ENCODE results near the gene SCAF4.
"Not testable (repeated sequence)": the region's sequence is repeated elsewhere in the genome, so short reads cannot be mapped to it uniquely, and the experiment has no call there.

The SCAF4 gene

DNA sequence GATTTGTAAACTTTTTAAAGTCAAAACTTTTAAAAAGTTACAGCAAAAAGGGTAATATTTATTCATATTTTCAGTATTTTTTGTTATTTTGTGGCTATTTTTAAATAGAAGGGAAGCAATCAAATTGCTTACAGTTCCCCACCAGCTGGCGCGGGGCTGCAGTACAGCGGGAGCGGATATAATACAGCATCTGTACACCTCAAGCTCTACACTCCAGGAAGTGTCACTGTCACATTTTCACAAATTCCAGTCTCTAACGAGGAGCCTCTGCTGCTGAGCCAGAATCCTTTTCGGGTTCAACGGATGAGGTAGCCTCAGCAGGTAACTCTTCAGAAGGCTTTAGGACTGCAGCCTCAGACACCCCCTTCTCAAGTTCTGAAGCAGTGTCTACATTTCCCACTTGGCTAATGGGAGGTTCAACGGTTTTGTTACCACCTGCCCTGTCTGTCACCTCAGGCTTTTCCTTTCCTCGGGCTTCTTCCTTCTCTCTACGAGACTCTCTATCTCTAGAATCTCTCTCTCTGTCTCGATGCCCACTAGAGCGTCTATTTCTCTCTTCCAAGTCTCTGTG, 60.7 kb downstream of the SCAF4 start:
- no peak for DNase-seq (ENCODE audit: low read depth in 2 of 3, low spot score in 2 of 3)

DNA sequence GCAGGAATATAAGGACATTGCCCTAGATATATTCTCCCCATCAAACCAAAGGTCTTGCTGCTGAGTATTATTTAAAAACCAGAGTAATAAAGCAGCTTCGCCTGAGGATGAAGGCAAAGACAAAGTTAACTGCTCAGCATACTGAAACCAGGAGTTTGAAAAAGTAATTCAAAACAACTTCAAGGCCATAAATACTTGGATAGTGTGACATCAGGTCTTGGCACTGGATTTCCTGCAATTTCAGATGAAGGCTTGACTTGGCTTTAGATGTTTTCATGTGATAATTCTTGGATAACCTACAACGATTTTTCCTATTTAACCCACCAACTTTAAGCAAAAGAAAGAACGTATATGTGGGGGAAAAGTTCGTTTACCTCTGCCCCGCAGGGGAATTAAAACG, 61.8 kb downstream of the SCAF4 start:
- no peak for DNase-seq (ENCODE audit: low read depth in 2 of 3, low spot score in 2 of 3)

GRCh38 chr21:31668651-31669491, 63.0 kb downstream of the SCAF4 start:
- DNase-seq (ENCODE audit: low read depth in 2 of 3, low spot score in 2 of 3) = no peak

GRCh38 chr21:31667639-31668038, 64.3 kb downstream of the SCAF4 start:
- no peak for DNase-seq (ENCODE audit: low read depth in 2 of 3, low spot score in 2 of 3)

DNA sequence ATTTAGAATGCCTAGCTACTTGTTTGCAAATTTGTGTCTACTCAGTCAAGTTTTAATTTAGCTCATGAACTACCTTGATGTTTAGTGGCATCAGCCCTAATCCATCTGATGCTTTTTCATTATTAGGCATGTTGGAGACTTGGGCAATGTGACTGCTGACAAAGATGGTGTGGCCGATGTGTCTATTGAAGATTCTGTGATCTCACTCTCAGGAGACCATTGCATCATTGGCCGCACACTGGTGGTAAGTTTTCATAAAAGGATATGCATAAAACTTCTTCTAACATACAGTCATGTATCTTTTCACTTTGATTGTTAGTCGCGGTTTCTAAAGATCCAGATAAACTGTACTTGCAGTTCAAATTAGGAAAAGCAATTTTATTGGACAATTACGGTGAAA, 64.8 kb downstream of the SCAF4 start:
- DNase-seq (ENCODE audit: low read depth in 2 of 3, low spot score in 2 of 3) = no peak

DNA sequence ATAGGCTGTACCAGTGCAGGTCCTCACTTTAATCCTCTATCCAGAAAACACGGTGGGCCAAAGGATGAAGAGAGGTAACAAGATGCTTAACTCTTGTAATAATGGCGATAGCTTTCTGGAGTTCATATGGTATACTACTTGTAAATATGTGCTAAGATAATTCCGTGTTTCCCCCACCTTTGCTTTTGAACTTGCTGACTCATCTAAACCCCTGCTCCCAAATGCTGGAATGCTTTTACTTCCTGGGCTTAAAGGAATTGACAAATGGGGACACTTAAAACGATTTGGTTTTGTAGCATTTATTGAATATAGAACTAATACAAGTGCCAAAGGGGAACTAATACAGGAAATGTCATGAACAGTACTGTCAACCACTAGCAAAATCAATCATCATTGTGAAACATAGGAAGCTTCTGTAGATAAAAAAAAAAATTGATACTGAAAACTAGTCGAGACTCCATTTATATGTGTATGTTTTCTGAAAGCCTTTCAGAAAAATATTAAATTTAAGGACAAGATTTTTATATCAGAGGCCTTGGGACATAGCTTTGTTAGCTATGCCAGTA, 65.4 kb downstream of the SCAF4 start:
- no peak for DNase-seq (ENCODE audit: low read depth in 2 of 3, low spot score in 2 of 3)

DNA sequence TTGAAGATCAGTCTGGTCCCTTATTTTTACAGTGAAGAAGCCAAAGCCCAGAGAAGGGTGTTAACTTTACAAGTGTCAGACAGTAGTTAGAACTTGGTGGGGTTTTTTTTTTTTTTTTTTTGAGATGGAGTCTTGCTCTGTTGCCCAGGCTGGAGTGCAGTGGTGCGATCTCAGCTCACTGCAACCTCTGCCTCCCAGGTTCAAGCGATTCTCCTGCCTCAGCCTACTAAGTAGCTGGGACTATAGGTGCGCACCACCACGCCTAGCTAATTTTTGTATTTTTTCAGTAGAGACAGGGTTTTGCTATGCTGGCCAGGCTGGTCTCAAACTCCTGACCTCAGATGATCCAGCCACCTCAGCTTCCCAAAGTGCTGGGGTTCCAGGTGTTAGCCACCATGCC, 66.0 kb downstream of the SCAF4 start:
- not testable (repeated sequence) for DNase-seq (ENCODE audit: low read depth in 2 of 3, low spot score in 2 of 3)

- no peak for DNase-seq (ENCODE audit: low read depth in 2 of 3, low spot score in 2 of 3)
These were observed 66.5 kb downstream of the SCAF4 start for GRCh38 chr21:31665397-31665796.

- no peak for DNase-seq (ENCODE audit: low read depth in 2 of 3, low spot score in 2 of 3)
These were observed 68.2 kb downstream of the SCAF4 start for GRCh38 chr21:31663584-31664249.

DNA sequence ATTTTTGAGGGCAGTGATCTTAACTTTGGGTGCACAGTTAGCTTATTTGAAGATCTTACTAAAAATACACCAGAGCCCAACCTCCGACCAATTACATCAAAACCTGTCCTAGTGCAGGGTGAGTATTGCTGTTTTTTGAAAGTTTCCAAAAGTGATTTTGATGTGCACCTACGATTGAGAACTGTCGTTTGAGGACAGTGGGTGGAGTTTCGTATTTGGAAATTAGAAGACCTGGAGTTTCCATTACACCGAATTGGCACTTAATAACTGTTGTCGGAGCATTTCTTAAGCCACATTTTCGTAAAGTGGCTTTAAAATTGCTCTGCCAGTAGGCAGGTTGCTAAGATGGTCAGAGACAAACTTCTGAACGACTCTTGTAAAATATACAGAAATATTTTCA, 71.3 kb downstream of the SCAF4 start:
- no peak for DNase-seq (ENCODE audit: low read depth in 2 of 3, low spot score in 2 of 3)

GRCh38 chr21:31660259-31660565, 71.7 kb downstream of the SCAF4 start:
- no peak for DNase-seq (ENCODE audit: low read depth in 2 of 3, low spot score in 2 of 3)

DNA sequence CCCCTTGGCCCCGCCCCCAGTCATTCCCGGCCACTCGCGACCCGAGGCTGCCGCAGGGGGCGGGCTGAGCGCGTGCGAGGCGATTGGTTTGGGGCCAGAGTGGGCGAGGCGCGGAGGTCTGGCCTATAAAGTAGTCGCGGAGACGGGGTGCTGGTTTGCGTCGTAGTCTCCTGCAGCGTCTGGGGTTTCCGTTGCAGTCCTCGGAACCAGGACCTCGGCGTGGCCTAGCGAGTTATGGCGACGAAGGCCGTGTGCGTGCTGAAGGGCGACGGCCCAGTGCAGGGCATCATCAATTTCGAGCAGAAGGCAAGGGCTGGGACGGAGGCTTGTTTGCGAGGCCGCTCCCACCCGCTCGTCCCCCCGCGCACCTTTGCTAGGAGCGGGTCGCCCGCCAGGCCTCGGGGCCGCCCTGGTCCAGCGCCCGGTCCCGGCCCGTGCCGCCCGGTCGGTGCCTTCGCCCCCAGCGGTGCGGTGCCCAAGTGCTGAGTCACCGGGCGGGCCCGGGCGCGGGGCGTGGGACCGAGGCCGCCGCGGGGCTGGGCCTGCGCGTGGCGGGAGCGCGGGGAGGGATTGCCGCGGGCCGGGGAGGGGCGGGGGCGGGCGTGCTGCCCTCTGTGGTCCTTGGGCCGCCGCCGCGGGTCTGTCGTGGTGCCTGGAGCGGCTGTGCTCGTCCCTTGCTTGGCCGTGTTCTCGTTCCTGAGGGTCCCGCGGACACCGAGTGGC, 72.2 kb downstream of the SCAF4 start, which contains the start of gene SOD1:
SOD1 (plus strand) TSS at position 158 of the 723 bp plus-strand sequence; CDS start at position 235, 77 bp downstream.
- DNase-seq (ENCODE audit: low read depth in 2 of 3, low spot score in 2 of 3) = peak; percentile 86 to 95 (median 89)

DNA sequence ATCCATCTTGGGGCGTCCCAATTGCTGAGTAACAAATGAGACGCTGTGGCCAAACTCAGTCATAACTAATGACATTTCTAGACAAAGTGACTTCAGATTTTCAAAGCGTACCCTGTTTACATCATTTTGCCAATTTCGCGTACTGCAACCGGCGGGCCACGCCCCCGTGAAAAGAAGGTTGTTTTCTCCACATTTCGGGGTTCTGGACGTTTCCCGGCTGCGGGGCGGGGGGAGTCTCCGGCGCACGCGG, 72.7 kb downstream of the SCAF4 start:
- DNase-seq (ENCODE audit: low read depth in 2 of 3, low spot score in 2 of 3) = no peak

DNA sequence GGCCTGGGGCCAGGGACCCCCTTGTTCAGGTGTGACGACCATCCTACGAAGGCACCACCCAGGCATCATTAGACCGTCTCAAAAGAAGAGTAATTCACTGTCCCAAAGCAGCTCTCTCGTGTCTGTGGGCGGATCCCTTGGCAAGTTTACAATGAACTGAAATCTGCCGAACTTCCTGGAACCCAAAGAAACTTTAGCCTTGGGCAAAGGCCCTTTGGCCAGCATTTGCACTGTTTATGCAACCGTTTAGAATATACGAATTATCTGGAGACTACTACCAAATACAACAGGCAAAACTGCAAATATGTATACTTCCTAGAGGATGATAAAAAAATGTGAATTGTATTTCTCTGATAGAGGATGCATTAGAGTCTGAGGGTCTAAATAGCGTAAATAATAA, 73.9 kb downstream of the SCAF4 start:
- DNase-seq (ENCODE audit: low read depth in 2 of 3, low spot score in 2 of 3) = no peak

DNA sequence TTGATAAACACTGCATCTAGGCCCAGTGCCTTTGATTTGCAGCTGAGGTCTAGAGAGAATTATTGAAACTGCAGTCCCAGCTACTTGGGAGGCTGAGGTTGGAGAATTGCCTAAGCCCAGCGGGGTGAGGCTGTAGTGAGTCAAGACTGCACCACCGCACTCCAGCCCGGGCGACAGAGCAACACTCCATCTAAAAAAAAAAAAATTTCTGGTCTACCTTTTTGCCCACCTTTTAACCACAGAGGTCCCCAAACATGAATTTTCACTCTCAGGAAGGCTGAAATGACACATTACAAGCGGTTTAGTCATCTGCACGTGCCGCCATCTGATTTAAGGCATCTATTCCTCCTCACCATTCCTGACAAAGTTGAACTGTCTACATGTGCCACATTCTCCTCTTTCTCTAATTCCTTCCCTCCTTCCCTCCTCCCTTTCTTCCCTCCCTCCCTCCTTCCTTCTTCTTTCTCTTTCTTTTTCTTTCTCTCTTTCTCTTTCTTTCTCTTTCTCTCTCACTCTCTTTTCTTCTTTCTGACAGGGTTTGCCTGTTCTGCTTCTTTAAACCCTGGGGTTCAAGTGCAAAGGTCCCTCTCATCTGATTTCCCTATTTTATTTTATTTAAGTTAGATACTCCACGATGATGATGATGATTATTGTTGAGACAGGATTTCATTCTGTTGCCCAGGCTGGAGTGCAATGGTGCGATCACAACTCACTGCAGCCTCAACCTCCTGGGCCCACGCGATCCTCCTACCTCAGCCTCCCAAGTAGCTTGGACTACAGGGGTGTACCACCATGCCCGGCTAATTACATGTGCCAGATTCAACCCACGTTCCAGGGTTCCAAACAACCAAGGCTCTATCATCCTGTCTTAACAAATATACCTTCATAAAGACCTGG, 75.5 kb downstream of the SCAF4 start:
- DNase-seq (ENCODE audit: low read depth in 2 of 3, low spot score in 2 of 3) = peak in 2 of 3 experiments; percentile 23 to 41

- not testable (repeated sequence) for DNase-seq (ENCODE audit: low read depth in 2 of 3, low spot score in 2 of 3)
These were observed 76.9 kb downstream of the SCAF4 start for GRCh38 chr21:31654821-31655580.

DNA sequence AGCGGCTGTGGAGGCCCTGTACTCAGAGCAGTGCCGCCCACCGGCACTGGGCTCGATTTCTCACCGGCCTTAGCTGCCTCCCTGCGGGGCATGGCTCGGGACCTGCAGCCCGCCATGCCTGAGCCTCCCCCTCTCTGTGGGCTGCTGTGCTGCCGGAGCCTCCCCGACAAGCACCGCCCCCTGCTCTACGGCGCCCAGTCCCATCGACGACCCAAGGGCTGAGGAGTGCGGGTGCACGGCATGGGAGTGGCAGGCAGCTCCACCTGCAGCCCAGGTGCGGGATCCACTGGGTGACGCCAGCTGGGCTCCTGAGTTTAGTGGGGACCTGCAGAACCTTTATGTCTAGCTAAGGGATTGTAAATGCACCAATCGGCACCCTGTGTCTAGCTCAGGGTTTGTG, 77.6 kb downstream of the SCAF4 start:
- DNase-seq (ENCODE audit: low read depth in 2 of 3, low spot score in 2 of 3) = no peak

GRCh38 chr21:31651491-31651890, 80.4 kb downstream of the SCAF4 start:
- not testable (repeated sequence) for DNase-seq (ENCODE audit: low read depth in 2 of 3, low spot score in 2 of 3)

DNA sequence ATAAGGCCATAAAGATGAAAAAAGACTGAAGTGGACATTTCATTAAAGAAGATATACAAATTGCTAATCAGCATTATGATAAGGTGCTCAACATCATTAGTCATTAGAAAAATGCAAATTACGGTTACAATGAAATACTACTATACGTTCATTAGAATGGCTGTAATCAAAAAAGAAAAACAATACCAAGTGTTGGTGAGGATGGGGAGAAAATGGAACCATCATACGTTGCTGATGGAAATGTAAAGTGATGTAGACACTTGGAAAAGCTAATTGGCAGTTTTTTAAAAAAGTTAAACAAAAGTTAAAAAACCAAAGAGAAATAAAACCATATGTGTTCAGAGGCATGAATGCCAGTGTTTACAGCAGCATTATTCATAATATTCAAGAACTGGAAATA, 81.0 kb downstream of the SCAF4 start:
- DNase-seq (ENCODE audit: low read depth in 2 of 3, low spot score in 2 of 3) = no peak

GRCh38 chr21:31647650-31648049, 84.3 kb downstream of the SCAF4 start:
- DNase-seq (ENCODE audit: low read depth in 2 of 3, low spot score in 2 of 3) = no peak
